ENCODE results near the gene SERTM2. TPM values are rescaled to one million over a fixed set of nuclear protein-coding genes. Genes with fewer than 3 reads are reported as not detected.

SERTM2 gene
- polyA plus RNA-seq, 6 donors from 2014 or later: not detected

Other genes with a start within 250 kb of the SERTM2 start
- gene CAPN6, start 241.2 kb upstream of the SERTM2 start, polyA plus RNA-seq (ENCODE audit: low read depth in 6 of 6): not detected
- gene DCX, start 99.5 kb upstream of the SERTM2 start, polyA plus RNA-seq (ENCODE audit: low read depth in 6 of 6): not detected
- 100 to 1,000 TPM in 3 of 6 donors, 10 to 100 TPM in 3; 77.9 to 139 (median 94.1) TPM for gene ALG13, start 169.5 kb downstream of the SERTM2 start, polyA plus RNA-seq (ENCODE audit: low read depth in 6 of 6)

All from naive B cell (primary cell).